Stimulated activated CD8-positive, alpha-beta memory T cell treated with anti-CD3 and anti-CD28 coated beads, Interleukin-7, amount 100 ng/mL, for 4 hours (primary cell): Measurements from ENCODE around the gene SYVN1.
A peak's percentile ranks its signal among the peaks of the same experiment; 100 is the strongest.

Source experiments
- DNase-seq, 2 donors: peaks; one replicate each; pipeline ENCODE4 v3.0.0-alpha.2; 2020; ENCODE audit warnings: low read depth in 2 of 2

Gene SYVN1

DNA sequence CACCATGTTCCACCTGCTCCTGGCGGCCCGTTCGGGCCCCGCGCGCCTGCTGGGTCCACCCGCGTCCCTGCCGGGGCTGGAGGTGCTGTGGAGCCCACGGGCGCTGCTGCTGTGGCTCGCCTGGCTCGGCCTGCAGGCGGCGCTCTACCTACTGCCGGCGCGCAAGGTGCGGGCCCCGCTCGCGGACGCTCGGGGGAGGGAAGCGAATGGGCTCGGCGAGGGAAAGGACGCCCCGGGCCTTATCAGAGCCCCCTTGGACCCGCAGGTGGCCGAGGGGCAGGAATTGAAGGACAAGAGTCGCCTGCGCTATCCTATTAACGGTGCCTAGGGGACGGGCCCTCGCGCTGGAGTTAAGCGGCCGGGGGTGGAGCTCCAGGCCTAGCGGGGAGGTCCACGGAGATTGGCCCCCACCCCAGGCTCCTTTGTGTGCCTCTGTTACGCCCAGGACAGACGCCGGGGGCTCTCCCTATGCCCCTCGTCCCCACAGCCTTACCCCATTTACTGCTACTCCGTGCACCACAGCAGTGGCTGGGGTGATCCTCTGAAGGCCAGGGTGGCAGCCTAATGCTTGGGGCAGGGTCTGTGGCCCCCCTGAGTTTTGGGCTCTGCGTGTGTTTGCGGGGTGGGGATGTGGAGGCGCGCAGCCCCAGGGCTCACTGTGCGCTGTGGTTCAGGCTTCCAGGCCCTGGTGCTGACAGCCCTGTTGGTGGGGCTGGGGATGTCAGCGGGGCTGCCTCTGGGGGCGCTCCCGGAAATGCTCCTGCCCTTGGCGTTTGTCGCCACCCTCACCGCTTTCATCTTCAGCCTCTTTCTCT, 21.6 kb downstream of the SYVN1 start:
- DNase-seq, result peak; percentile 27 to 60

DNA sequence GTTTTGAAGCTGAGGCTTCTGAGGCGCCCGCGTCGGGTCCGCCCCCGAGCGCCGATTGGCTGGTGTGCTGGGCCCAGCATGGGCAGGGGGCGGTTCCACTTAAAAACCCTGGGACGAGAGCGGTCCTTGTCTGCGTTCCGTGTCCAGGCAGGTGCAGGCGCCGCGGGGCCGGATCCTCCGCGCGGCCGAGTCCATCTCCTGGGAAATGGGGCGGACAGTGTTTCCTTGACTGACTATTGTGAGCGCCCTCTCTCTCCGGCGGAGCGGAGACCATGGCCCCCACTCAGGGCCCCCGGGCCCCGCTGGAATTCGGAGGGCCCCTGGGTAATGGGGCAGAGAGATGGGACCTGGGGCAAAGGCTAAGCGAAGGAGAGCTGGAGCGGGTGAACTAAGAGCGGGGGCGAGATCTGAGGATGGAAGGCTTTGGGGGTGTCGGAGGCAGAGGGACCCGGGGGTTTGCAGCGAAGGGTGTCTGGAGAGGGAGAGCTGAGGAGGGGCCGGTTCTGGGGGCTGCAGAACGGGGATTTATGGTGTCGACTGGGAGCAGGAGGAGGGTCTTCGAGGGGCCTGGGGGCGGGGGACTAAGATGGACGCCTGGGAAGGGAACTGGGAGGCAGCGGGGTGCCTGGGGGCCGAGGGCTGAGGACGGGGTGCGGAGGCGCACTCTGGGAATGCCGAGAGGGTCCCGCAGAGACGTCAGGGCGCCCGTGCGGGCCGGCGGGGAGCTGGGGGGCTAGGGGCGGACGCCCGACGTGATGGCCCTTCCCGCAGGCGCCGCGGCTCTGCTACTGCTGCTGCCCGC, 22.4 kb downstream of the SYVN1 start, which contains the start of gene TM7SF2:
Gene TM7SF2, plus strand, starts transcription at position 129 of the 802 bp plus-strand sequence. Its CDS starts 144 bp downstream, at position 273.
- DNase-seq, result peak; percentile 86 to 92

DNA sequence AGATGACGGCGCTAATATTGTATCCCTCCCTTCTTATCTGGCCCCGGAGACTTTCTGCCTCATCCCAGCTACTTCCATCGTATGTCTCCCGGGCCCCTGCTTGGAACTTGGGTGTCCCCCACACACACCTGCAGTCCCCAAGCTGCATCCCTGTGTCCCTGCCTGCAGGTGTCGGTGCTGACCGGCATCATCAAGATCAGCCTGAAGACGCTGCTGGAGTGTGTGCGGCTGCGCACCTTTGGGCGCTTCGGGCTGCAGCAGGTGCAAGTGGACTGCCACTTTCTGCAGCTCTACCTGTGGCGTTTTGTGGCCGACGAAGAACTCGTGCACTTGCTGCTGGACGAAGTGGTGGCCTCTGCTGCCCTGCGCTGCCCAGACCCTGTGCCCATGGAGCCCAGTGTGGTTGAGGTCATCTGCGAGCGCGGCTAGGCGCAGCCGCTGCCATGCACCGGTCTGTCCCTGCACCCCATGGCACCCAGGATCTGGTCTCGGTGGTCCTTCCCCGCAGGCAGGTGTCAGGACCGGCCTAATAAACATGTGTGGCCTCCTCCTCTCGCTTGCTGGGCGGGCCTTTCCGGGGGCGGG, 23.1 kb downstream of the SYVN1 start:
- no peak for DNase-seq

DNA sequence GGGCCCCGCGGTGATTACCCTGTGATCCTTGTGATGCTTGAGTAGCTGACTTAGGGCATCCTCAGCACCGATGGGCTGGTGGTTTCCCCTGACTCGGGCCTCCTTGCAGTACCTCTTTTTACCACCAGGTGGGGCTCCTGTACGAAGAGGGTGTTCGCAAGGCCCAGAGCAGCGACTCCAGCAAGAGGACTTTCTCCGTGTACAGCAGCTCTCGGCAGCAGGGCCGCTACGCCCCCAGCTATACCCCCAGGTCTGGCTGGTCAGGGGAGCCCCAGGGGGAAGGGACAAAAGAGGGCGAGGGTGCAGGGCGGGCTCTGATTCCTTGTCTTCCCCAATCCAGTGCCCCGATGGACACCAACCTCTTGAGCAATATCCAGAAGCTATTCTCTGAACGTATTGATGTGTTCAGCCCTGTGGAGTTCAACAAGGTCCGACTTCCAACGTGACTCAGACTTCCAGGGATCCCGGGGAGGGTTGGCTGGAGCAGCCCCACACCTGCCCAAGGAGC, 23.9 kb downstream of the SYVN1 start:
- DNase-seq, result peak; percentile 80 to 91

DNA sequence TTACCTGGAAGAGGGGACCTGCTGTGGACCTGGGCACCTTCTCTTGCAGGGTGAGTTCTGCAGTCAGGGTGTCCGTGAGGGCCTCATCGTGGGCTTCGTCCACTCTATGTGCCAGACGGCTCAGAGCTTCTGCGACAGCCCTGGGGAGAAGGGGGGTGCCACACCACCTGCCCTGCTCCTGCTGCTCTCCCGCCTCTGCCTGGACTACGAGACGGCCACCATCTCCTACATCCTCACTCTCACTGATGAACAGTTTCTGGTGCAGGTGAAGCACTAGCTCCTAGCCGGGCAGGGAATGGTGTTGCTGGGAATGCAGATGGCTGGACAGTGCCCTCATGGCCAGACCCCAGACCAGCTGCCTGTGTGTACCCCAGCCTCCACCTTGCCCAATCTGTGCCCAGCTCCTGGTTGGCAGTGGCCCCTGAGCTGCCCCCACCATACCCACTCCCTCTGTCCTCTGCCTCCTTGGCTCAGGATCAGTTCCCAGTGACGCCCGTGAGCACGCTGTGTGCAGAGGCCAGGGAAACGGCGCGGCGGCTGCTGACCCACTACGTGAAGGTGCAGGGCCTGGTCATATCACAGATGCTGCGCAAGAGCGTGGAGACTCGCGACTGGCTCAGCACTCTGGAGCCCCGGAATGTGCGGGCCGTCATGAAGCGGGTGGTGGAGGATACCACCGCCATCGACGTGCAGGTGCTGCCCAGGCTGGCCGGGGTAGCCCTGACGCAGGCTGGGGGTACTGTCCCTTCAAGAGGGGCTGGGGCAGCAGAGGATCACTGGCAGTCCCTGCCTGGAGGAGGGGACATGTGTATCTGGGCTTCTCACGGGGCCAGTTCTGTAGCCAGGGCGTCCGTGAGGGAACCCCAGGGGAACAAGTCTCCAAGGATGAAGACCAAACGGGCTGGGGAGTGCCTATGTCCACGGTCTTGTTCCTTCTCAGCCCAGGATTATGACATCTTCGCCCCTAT, 24.8 kb downstream of the SYVN1 start:
- no peak for DNase-seq

DNA sequence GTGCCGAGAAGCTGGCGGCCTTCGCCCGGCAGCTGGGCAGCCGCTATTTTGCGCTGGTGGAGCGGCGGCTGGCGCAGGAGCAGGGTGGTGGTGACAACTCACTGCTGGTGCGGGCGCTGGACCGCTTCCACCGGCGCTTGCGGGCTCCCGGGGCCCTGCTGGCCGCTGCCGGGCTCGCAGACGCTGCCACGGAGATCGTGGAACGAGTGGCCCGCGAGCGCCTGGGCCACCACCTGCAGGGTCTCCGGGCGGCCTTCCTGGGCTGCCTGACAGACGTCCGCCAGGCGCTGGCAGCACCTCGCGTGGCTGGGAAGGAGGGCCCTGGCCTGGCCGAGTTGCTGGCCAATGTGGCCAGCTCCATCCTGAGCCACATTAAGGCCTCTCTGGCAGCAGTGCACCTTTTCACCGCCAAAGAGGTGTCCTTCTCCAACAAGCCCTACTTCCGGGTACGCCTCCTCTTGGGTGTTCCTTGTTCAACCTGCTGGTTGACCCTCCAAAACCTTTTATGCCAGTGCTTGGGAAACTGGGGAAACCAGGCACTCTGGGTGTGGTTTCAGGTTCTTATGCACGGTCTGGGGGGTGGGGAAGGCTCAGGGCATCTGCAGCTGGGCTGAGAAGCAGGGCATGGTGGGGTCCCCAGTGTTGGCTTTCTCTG, 25.7 kb downstream of the SYVN1 start:
- DNase-seq, result no peak

DNA sequence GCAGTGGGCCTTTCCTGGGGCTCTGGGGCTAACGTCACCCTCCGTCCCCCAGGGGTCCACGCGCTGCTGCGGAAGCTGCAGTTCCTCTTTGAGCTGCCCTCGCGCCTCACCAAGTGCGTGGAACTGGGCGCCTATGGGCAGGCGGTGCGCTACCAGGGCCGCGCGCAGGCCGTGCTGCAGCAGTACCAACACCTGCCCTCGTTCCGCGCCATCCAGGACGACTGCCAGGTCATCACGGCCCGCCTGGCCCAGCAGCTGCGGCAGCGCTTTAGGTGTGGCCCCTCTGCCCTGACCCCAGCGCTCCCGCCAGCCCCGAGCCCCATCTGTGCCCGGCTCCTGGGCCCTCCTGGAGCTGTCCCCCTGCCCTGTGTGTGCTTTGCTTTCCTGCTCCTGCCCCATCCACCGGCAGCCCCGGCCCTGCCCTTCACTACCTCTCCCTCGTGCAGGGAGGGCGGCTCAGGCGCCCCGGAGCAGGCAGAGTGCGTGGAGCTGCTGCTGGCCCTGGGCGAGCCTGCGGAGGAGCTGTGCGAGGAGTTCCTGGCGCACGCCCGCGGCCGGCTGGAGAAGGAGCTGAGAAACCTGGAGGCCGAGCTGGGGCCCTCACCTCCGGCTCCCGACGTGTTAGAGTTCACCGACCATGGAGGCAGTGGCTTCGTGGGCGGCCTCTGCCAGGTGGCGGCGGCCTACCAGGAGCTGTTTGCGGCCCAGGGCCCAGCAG, 26.4 kb downstream of the SYVN1 start:
- DNase-seq, result no peak

DNA sequence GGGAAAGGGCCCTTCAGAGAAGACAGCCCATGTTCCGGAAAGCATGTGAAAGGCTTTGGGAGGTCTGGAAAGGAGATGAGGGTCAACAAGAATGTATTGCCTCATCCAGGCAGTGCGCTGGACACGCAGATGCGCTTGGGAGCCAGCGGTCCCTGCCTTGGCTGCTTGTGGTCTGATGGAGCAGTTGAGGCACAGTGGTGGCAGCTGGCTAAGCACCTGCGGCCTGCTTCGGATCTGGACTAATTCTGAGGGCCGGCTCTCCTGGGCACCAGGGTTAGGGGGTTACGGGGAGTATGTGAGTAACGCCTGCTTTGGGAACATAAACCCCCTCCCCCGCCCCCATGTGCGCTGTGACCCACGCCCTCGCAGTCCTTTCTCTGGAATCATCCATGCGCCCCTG, 27.2 kb downstream of the SYVN1 start:
- DNase-seq, result no peak

DNA sequence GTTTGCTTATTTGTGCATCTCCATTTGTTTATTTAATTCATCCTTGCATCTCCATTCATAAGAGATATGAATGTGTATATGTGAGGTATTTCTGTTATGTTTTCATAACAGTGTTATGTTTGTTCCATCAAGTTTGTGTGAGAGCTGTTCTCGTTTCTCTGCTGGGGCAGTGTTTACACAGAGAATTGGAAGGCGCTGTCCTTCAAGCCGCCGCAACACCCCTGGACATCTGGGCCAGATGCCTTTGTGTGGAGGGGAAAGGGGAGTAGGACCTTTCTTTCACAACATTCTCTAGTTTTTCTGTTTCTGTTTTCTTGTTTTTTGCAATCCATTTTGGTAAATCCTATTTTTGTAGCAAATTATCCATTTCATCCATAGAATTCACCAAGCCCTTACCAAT, 29.7 kb downstream of the SYVN1 start:
- DNase-seq, result no peak

DNA sequence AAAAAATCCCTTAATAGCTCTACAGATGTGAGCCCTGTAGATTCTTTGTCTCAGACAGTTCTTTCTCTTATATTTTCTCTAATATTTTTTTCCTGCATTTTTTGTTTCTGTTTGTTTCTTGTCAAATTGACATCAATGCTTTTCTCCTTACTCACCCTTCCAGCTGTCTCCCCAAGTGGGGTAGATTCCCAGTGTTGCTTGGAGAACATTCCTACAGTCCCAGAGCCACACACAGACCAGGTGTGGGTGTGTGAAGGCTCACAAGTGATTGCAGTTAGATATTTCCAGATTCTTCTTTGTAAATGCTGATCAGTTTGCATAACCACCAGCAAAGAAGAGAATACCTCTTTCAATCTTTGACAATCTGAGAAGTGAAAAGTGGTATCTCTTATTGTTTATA, 30.8 kb downstream of the SYVN1 start:
- no peak for DNase-seq

DNA sequence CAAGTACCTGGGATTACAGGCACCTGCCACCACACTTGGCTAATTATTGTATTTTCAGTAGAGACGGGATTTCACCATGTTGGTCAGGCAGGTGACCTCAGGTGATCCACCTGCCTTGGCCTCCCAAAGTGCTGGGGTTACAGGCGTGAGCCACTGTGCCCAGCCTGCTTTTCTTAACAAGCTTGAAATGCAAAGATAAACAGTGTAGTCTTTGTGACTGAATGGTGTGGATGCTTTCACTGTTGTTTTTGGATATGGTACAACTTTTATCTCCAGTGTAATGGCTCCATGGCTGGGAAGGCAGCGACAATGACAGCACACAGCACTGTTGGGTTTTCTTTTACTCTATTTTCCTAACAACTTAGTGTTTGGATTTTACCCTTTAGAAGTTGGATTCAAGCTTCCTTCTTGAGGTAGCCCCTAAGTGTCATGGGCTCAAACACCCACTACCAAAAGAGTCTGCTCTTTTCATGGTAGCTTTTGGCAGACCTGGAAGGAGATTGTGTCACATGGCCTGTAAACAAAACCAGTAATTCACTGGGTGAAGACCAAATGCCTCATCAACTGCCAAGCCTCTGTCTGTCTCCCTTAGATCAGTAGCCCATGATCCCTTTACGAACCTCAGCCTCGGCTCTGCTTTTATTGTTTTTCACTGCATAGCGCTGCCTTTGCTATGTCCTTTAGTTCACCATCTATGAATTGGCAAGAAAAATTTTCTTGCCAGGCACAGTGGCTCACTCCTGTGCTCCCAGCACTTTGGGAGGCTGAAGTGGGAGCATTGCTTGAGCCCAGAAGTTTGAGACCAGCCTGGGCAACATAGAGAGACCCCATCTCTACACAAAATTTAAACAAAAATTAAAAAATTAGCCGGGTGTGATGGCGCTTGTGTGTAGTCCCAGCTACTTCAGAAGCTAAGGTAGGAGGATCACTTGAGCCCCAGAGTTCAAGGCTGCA, 31.9 kb downstream of the SYVN1 start:
- DNase-seq, result no peak

DNA sequence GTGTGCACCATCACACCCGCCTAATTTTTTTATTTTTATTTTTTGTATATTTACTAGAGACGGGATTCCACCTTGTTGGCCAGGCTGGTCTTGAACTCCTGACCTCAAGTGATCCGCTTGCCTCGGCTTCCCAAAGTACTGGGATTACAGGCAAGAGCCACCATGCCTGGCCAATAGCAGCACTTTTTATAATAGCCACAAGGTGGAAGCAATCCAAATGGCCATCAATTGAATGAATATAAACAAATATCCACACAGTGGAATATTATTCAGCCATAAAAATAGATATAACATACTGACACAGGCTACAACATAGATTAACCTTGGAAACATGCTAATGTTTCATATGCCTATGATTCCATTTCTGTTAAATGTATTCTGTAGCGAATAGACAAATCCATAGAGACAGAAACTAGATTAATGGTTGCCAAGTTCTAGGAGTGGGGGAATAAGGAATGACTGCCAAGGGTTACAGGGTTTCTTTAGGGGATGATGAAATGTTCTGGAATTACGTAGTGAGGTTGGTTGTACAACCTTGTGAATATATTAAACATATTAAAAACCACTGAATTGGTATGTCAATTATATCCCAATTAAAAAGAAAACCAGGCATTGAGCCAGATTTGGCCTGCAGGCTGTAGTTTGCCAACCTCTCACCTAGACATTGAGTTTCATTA, 33.5 kb downstream of the SYVN1 start:
- no peak for DNase-seq

DNA sequence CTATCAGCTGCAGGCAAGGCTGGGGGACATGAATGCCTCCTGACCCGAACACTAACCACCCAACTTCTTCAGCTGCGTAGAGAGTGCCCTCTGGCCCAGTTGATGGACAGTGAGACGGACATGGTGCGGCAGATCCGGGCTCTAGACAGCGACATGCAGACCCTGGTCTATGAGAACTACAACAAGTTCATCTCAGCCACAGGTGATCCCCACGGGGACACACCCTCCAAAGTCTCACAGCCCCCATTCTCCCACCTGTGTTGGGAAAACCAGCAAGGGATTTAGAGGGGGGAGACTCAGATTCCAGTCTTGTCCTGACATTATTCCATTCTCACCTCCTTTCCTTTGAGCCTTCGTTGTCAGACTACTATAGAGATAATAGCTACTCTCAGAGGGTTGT, 37.4 kb downstream of the SYVN1 start:
- DNase-seq, result no peak

DNA sequence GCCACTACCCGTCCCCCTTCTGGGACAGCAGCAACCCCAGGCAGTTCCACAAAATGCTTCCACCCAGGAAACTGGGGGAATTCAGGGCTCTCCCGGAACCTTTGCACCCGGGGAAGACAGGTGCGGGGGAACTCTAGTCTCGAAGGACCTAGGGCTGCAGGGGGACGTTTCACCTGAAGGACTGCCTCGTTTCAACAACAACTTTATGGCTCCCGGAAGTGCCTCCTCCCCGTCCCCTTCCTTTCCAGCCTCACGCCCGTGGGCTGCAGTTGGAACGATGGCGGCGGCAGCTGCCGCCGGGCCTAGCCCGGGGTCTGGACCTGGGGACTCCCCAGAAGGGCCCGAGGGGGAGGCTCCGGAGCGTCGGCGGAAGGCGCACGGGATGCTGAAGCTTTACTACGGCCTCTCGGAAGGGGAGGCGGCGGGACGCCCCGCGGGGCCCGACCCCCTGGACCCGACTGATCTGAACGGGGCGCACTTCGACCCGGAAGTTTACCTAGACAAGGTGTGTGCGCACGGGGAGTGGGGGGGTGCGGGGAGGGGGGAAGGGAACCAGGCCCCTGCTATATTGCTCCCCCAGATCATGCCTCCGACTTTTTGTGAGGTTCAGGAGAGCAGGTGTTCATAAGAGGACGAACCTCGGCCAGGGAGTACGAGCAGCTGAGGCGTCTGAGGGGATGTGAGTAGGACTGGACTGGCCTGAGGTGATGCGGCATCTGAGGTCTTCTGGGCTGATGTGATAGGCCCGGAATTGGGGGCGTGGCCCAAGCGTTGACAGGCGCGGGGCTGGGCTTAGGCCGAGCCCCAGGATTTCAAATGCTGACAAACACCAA, 38.1 kb downstream of the SYVN1 start, which contains the start of gene VPS51:
Gene VPS51, plus strand, starts transcription at position 241 of the 833 bp plus-strand sequence. Its CDS starts 37 bp downstream, at position 278.
- peak; percentile 74 to 80 for DNase-seq

DNA sequence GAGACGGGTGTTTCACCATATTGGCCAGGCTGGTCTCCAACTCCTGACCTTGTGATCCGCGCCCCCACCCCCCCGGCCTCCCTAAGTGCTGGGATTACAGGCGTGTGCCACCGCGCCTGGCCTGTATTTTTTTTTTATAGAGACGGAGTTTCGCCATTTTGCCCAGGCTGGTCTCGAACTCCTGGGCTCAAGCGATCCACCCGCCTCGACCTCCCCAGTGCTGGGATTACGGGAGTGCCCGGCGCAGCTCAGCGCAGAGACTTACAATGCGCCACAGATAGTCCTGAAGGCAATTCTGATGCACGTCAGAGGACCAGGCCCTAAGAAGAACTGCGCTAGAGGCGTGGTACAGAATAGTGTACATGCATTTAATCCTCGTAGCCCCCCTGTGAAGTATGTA, 38.9 kb downstream of the SYVN1 start:
- no peak for DNase-seq

DNA sequence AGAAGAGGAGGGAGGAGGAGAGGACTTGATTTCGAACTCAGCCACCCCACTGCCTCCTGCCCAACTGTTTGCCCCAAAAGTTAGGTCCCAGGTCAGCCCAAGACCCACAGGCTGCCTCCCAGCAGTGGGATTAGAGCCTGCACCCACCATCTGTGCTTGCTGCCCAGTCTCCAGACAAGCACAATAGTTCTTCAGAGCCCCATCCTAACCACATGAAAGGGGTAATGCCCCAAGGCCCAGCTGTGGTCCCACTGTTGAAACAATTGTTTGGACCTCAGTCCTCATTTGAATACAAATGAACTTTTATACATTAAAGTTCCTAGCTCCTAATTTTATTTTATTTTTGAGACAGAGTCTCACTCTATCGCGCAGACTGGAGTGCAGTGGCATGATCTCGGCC, 43.7 kb downstream of the SYVN1 start:
- DNase-seq, result no peak

DNA sequence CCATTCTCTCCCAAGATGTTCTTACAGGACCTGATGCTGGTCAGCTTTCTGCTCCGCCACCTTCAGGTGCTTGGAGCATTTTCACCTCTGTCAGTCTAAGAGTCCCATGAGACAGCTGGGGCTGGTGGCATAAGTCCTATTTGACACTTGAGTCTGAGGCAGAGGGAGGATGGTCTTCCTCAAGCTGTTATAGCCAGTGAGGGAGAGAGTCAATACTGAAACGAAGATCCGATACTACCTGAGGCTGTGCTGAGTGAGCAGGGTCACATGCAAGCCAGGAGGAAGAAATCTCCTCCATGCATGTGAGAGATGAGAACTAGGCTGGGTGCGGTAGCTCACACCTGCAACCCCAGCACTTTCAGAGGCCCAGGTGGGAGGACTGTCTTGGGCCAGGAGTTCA, 44.7 kb downstream of the SYVN1 start:
- DNase-seq, result no peak
